ENCODE data around the gene KRT28. TPM values are rescaled to one million over a fixed set of nuclear protein-coding genes. Genes with fewer than 3 reads are reported as not detected.

The KRT28 gene
- total RNA-seq, 4 donors from 2014 or later, result not detected

DNA sequence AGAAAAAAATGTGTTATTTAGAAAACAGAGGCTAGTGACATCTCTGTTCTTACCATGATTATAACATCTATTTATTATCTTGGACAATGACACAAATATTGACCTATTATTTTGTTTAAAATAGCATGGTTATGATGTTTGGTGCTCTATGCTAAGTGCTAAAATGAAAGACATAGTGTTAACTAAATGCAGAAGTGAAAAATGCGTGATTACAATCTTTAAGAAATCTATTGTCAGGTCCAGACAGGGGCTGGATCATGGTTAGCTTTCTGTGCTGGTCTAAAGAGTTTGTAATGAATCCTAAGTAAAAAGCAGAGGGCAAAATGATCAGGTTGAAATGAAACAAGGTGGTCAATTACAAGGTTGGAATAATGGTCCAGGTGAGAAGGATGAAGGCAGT lies 622 bp upstream of the KRT28 start:
- no peak overlapping the region for H3K4me3 ChIP-seq
- intact Hi-C loops (cut with DNase I), result loop anchor here (10.0 kb wide), 1 partner anchor 864 kb away; no protein-coding TSS in a partner anchor
- DNase-seq, result no peak
- peaks cover 0 to 78% (median 0%) of the 10 kb centered on the region in 4 donors for H3K27me3 ChIP-seq
- 76 to 86% methylated on average over 1 of the region's 1 CpG for WGBS, 2 donors
- H3K4me1 ChIP-seq, result no peaks in the 10 kb centered on the region
- H3K36me3 ChIP-seq, result no peaks in the 10 kb centered on the region
- no peak for TF ChIP-seq POLR2A (IDR thresholded peaks at IDR 0.05)
- TF ChIP-seq, protein P1, sequence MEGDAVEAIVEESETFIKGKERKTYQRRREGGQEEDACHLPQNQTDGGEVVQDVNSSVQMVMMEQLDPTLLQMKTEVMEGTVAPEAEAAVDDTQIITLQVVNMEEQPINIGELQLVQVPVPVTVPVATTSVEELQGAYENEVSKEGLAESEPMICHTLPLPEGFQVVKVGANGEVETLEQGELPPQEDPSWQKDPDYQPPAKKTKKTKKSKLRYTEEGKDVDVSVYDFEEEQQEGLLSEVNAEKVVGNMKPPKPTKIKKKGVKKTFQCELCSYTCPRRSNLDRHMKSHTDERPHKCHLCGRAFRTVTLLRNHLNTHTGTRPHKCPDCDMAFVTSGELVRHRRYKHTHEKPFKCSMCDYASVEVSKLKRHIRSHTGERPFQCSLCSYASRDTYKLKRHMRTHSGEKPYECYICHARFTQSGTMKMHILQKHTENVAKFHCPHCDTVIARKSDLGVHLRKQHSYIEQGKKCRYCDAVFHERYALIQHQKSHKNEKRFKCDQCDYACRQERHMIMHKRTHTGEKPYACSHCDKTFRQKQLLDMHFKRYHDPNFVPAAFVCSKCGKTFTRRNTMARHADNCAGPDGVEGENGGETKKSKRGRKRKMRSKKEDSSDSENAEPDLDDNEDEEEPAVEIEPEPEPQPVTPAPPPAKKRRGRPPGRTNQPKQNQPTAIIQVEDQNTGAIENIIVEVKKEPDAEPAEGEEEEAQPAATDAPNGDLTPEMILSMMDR (IDR thresholded peaks at IDR 0.05), result no peak
- no peaks in the 10 kb centered on the region for H3K9me3 ChIP-seq
- no peak overlapping the region for H3K27ac ChIP-seq

GRCh38 chr17:40796846-40797245 lies 2.9 kb downstream of the KRT28 start:
- Histone ChIP-seq H3K36me3 (no peaks in the 10 kb centered on the region), H3K4me3 (no peak overlapping the region), H3K9me3 (no peaks in the 10 kb centered on the region), H3K4me1 (peaks cover 0 to 4% (median 0%) of the 10 kb centered on the region in 3 donors), H3K27me3 (peaks cover 0 to 76% (median 0%) of the 10 kb centered on the region in 4 donors), H3K27ac (no peak overlapping the region)
- no peak for TF ChIP-seq POLR2A (IDR thresholded peaks at IDR 0.05)
- TF ChIP-seq, protein P1 (IDR thresholded peaks at IDR 0.05), result no peak
- DNase-seq, result no peak
- intact Hi-C loops (cut with DNase I), result no loop called here
- 79 to 81% methylated on average over 9 to 27 of the region's 27 CpGs for WGBS, 2 donors

DNA sequence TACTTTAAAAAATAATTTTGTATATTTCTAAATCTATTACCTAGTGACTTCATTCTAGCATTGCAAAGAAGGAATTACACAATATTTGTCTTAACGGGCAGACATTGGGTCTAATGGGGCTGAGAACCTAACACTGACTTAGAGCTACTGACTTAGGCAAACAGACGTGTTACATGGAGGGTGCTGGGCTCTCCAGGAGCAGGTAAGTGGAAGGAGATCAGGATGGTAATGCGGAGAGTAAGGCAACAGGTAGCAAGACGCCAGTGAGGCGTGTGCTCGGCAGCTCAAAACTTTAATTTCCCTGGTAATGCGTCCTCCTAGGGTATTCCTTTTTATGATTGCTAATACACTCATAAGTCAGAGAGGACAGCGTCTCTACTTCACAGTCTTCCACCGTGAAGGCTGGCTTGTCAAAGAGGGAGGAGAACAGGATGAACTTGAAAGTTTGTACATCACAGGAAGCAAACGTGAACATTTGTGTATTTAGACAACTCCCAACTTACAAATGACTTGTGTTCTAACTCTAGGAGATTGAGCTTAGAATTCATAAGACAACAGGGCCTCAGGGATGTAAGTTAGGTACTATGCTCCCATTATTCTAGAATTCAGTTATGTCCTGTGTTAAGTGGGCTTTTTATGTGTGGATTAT lies 4.6 kb downstream of the KRT28 start:
- 74 to 75% methylated on average over 10 of the region's 10 CpGs for WGBS, 2 donors
- H3K27ac ChIP-seq, result no peak overlapping the region
- TF ChIP-seq POLR2A (IDR thresholded peaks at IDR 0.05), result no peak
- TF ChIP-seq, protein P1 (IDR thresholded peaks at IDR 0.05), result no peak
- H3K4me1 ChIP-seq, result peaks cover 0 to 10% (median 0%) of the 10 kb centered on the region in 3 donors
- intact Hi-C loops (cut with DNase I), result no loop called here
- no peaks in the 10 kb centered on the region for H3K36me3 ChIP-seq
- peaks cover 0 to 59% (median 0%) of the 10 kb centered on the region in 4 donors for H3K27me3 ChIP-seq
- no peak for DNase-seq
- H3K9me3 ChIP-seq, result no peaks in the 10 kb centered on the region
- no peak overlapping the region for H3K4me3 ChIP-seq

GRCh38 chr17:40794466-40794865 lies 5.3 kb downstream of the KRT28 start:
- intact Hi-C loops (cut with DNase I), result no loop called here
- Histone ChIP-seq H3K4me3 (no peak overlapping the region), H3K4me1 (peaks cover 0 to 10% (median 0%) of the 10 kb centered on the region in 3 donors), H3K27ac (no peak overlapping the region), H3K36me3 (no peaks in the 10 kb centered on the region), H3K9me3 (no peaks in the 10 kb centered on the region), H3K27me3 (peaks cover 0 to 52% (median 0%) of the 10 kb centered on the region in 4 donors)
- TF ChIP-seq POLR2A (IDR thresholded peaks at IDR 0.05), result no peak
- TF ChIP-seq, protein P1 (IDR thresholded peaks at IDR 0.05), result no peak
- no peak for DNase-seq
- 82 to 83% methylated on average over 2 of the region's 2 CpGs for WGBS, 2 donors

DNA sequence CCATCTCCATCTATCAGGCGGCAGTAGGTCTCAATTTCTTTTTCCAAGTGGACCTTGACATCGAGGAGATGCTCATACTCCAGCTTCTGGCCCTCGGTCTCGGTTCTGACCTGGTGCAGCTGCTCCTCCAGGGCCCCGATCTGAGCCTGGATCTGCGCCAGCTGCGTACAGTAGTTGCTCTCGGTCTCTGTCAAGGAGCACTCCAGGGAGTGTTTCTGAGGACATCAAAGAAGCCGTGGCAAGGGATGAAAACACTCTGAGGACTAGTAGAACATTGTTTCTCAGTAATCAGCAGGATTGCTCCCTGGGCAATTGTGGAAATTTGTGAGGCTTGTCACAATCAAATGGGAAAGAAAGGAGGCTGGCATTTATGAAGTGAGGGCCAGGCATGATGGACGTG lies 5.9 kb downstream of the KRT28 start:
- Histone ChIP-seq H3K36me3 (no peaks in the 10 kb centered on the region), H3K4me1 (peaks cover 0 to 10% (median 0%) of the 10 kb centered on the region in 3 donors), H3K4me3 (no peak overlapping the region), H3K9me3 (no peaks in the 10 kb centered on the region), H3K27me3 (peaks cover 0 to 50% (median 0%) of the 10 kb centered on the region in 4 donors), H3K27ac (no peak overlapping the region)
- no peak for TF ChIP-seq POLR2A (IDR thresholded peaks at IDR 0.05)
- TF ChIP-seq, protein P1 (IDR thresholded peaks at IDR 0.05), result no peak
- DNase-seq, result no peak
- intact Hi-C loops (cut with DNase I), result no loop called here
- WGBS, 2 donors, result 80 to 81% methylated on average over 7 to 8 of the region's 10 CpGs
